OCI-LY7 (cell line): ENCODE results near the gene SLBP.

Source experiments
- CTCF ChIP-seq: fragments of 200-600 bp; sonication (generic); conservative IDR thresholded peaks from 2 replicates; pipeline ENCODE4 v1.5.1; 2014; ENCODE audit warnings: mild to moderate bottlenecking, antibody characterized with exemption, low read length, moderate library complexity, mixed read lengths
- EZH2phosphoT487 ChIP-seq: fragments of 200-600 bp; sonication (generic); IDR thresholded peaks from 2 replicates; pipeline ENCODE4 v1.6.1; 2018; ENCODE audit warnings: low read depth, borderline replicate concordance, mild to moderate bottlenecking, mixed run types, antibody characterized with exemption, low read length, moderate library complexity, mixed read lengths

GRCh38 chr4:1735215-1735614 lies 23.1 kb upstream of the SLBP start:
- TF ChIP-seq CTCF (no peak), EZH2phosphoT487 (no peak)
